GM23248 (cell line): ENCODE results near the gene WBP2. TPM values are rescaled to one million over a fixed set of nuclear protein-coding genes. Genes with fewer than 3 reads are reported as not detected.

Source experiments
- DNase-seq: peaks from one replicate; pipeline ENCODE4 v3.0.0-alpha.2; 2015
- H2AFZ ChIP-seq: fragments of 200-600 bp; sonication (generic); 2 replicates; pipeline ENCODE4 v1.6.1; 2016; ENCODE audit warnings: antibody characterized with exemption
- H3F3A ChIP-seq: fragments of 200-600 bp; sonication (generic); 2 replicates; pipeline ENCODE4 v1.6.1; 2016; ENCODE audit warnings: mild to moderate bottlenecking, antibody characterized with exemption, mixed run types; ENCODE audit not compliant: insufficient read depth
- H3K27ac ChIP-seq: fragments of 200-600 bp; sonication (generic); 2 replicates; pipeline ENCODE4 v1.5.1; 2016; ENCODE audit warnings: mild to moderate bottlenecking
- H3K27me3 ChIP-seq: fragments of 200-600 bp; sonication (generic); replicated peaks from 2 replicates; pipeline ENCODE4 v1.6.1; 2016; ENCODE audit warnings: mild to moderate bottlenecking; ENCODE audit not compliant: insufficient read depth
- H3K36me3 ChIP-seq: fragments of 200-600 bp; sonication (generic); 2 replicates; pipeline ENCODE4 v1.6.1; 2016; ENCODE audit warnings: low read depth, mild to moderate bottlenecking
- H3K4me1 ChIP-seq: fragments of 200-600 bp; sonication (generic); 2 replicates; pipeline ENCODE4 v1.6.1; 2016; ENCODE audit warnings: mild to moderate bottlenecking; ENCODE audit not compliant: insufficient read depth
- H3K4me2 ChIP-seq: fragments of 200-600 bp; sonication (generic); one replicate; pipeline ENCODE4 v1.6.1; 2016; ENCODE audit warnings: mild to moderate bottlenecking; ENCODE audit not compliant: unreplicated experiment
- H3K4me3 ChIP-seq: fragments of 200-600 bp; sonication (generic); 2 replicates; pipeline ENCODE4 v1.5.1; 2016; ENCODE audit warnings: mild to moderate bottlenecking
- H3K79me2 ChIP-seq: fragments of 200-600 bp; sonication (generic); 2 replicates; pipeline ENCODE4 v1.6.1; 2016; ENCODE audit warnings: mild to moderate bottlenecking; ENCODE audit not compliant: insufficient read depth
- H3K9ac ChIP-seq: fragments of 200-600 bp; sonication (generic); 2 replicates; pipeline ENCODE4 v1.6.1; 2016; ENCODE audit warnings: mild to moderate bottlenecking
- H3K9me2 ChIP-seq: fragments of 200-600 bp; sonication (generic); 2 replicates; pipeline ENCODE4 v1.6.1; 2016; ENCODE audit warnings: mixed run types, mild to moderate bottlenecking, moderate library complexity; ENCODE audit not compliant: insufficient read depth
- H3K9me3 ChIP-seq: fragments of 200-600 bp; sonication (generic); one replicate; pipeline ENCODE4 v1.6.1; 2017; ENCODE audit warnings: low read depth
- H4K20me1 ChIP-seq: fragments of 200-600 bp; sonication (generic); 2 replicates; pipeline ENCODE4 v1.6.0; 2016; ENCODE audit not compliant: insufficient read depth
- EZH2 ChIP-seq: fragments of 200-600 bp; sonication (generic); IDR thresholded peaks from 2 replicates; pipeline ENCODE4 v1.6.1; 2018; ENCODE audit warnings: antibody characterized with exemption, mild to moderate bottlenecking; ENCODE audit not compliant: insufficient read depth, poor library complexity, severe bottlenecking
- EZH2phosphoT487 ChIP-seq: fragments of 200-600 bp; sonication (generic); IDR thresholded peaks from 2 replicates; pipeline ENCODE4 v1.6.1; 2018; ENCODE audit warnings: antibody characterized with exemption, moderate library complexity, mild to moderate bottlenecking, low read depth; ENCODE audit not compliant: insufficient read depth
- WGBS, 2 experiments: methylation state at CpG; one replicate each; pipeline ENCODE4 v1.1.6; 2015 to 2017; ENCODE audit warnings: low lambda C conversion rate in 2 of 2, low coverage in 1 of 2; ENCODE audit errors: missing lambda C conversion rate in 2 of 2; 5-methylcytosine and 5-hydroxymethylcytosine counted together
- in situ Hi-C: fragments of 300-500 bp; cut with MboI; formaldehyde crosslinking; loops from 2 replicates; pipeline ENCODE4 v1.15.0; 2020
- polyA plus RNA-seq: library from polyadenylated mRNA; unstranded; fragments of >200 nt; fragmentation: Nextera tagmentation; extraction: Ambion mirVana; gene quantifications from 2 replicates; pipeline ENCODE4 v1.2.1, GENCODE V29; 2016
- total RNA-seq: library from RNA; depleted of rRNA; stranded (reverse); fragments of >200 nt; shearing (Covaris generic); gene quantifications from 2 replicates; pipeline ENCODE4 v1.2.3, GENCODE V29; 2014

WBP2 gene
- total and polyA plus RNA-seq, 2 experiments from 2014 or later, result 17.4 to 59.4 TPM

DNA sequence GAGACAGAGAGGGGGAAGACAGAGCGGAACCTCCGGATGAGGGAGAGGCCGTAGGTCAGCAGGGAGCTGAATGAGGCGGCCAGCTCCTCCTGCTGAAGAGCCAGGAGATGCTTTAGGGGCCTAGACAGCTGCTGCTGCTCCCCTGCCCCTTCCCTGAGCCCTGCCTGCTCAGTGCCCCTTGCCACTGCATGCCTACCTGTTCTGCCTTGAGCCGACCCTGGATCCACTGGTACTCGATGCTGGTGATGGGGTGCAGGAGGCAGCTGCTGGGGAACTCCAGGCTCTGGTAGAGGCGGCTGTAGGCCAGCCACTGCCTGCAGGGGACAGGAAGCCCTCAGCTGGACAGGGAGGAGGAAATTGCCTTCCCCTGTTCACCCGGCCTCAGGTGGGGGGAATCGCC, 18.5 kb downstream of the WBP2 start:
- no peak for DNase-seq
- Histone ChIP-seq H3K4me3 (no peak overlapping the region), H3K27me3 (no peaks in the 10 kb centered on the region), H3K9ac (no peak overlapping the region), H3K27ac (no peak overlapping the region), H4K20me1 (no peaks in the 10 kb centered on the region), H2AFZ (no peak overlapping the region), H3K79me2 (no peaks in the 10 kb centered on the region), H3K9me3 (no peaks in the 10 kb centered on the region), H3K9me2 (no peaks in the 10 kb centered on the region), H3K4me1 (peaks cover 8% of the 10 kb centered on the region), H3K36me3 (no peaks in the 10 kb centered on the region), H3F3A (no peaks in the 10 kb centered on the region), H3K4me2 (no peak overlapping the region)
- TF ChIP-seq EZH2 (no peak), EZH2phosphoT487 (no peak)
- in situ Hi-C loops, result no loop called here
- 90 to 94% methylated on average over 9 of the region's 9 CpGs for WGBS, 2 experiments

- Histone ChIP-seq H4K20me1 (no peaks in the 10 kb centered on the region), H3K79me2 (no peaks in the 10 kb centered on the region), H3K9me3 (no peaks in the 10 kb centered on the region), H3F3A (no peaks in the 10 kb centered on the region), H3K4me3 (no peak overlapping the region), H2AFZ (no peak overlapping the region), H3K36me3 (no peaks in the 10 kb centered on the region), H3K4me2 (no peak overlapping the region), H3K27ac (no peak overlapping the region), H3K4me1 (peaks cover 9% of the 10 kb centered on the region), H3K9me2 (no peaks in the 10 kb centered on the region), H3K27me3 (no peaks in the 10 kb centered on the region), H3K9ac (no peak overlapping the region)
- DNase-seq, result no peak
- TF ChIP-seq EZH2, result no peak
- no peak for TF ChIP-seq EZH2phosphoT487
- WGBS, 2 experiments, result 48% methylated on average over 7 to 9 of the region's 9 CpGs
- in situ Hi-C loops, result no loop called here
Measured at GRCh38 chr17:75835654-75835987, 19.5 kb downstream of the WBP2 start.

GRCh38 chr17:75834928-75835653, 20.0 kb downstream of the WBP2 start:
- H3F3A ChIP-seq, result no peaks in the 10 kb centered on the region
- in situ Hi-C loops, result no loop called here

DNA sequence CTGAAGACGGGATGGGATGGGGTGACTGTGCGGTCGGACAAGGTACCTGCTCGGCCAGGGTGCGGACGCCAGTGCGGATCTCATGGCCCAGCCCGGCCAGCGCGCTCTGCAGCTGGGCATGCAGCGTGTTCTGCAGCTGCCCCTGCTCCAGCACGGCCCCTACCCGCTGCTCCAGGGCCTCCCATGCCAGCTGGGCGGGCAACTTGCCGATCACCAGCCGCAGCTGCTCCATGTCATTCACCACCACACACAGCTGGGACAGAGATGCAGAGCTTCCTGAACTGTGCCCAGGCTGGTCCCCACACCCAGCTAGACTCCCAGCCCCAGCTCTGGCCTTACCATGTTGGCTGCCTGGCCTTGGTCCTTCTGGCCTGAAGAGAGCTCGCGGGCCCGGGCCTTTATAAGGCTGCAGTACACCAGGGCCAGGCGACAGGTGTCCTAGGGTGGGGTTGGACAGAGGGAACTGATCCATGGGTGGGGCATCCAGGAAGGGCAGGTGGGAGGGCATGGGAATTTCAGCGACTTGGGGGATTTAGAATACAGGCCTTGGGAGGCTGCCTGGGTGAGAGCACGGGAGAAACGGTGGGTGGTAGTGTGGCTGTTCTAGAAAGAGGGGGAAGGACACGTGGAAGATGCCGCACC, 20.7 kb downstream of the WBP2 start:
- Histone ChIP-seq H3K4me3 (no peak overlapping the region), H3K27ac (no peak overlapping the region), H3F3A (no peaks in the 10 kb centered on the region), H3K9me3 (no peaks in the 10 kb centered on the region), H3K4me2 (no peak overlapping the region), H3K9me2 (no peaks in the 10 kb centered on the region), H2AFZ (no peak overlapping the region), H3K36me3 (no peaks in the 10 kb centered on the region), H3K4me1 (peaks cover 9% of the 10 kb centered on the region), H4K20me1 (no peaks in the 10 kb centered on the region), H3K9ac (no peak overlapping the region), H3K79me2 (no peaks in the 10 kb centered on the region), H3K27me3 (no peaks in the 10 kb centered on the region)
- whole genome bisulfite sequencing, 2 experiments, result 91 to 92% methylated on average over 25 of the region's 25 CpGs
- DNase-seq, result no peak
- in situ Hi-C loops, result no loop called here
- TF ChIP-seq EZH2, result no peak

More at GRCh38 chr17:75834928-75835653, 20.0 kb downstream of the WBP2 start:
- no peaks in the 10 kb centered on the region for H3K9me2 ChIP-seq
- H3K27ac ChIP-seq, result no peak overlapping the region
- peak; percentile 50 for DNase-seq
- H4K20me1 ChIP-seq, result no peaks in the 10 kb centered on the region
- H3K9ac ChIP-seq, result no peak overlapping the region
- H3K36me3 ChIP-seq, result no peaks in the 10 kb centered on the region
- no peaks in the 10 kb centered on the region for H3K79me2 ChIP-seq
- H3K27me3 ChIP-seq, result no peaks in the 10 kb centered on the region
- H3K4me1 ChIP-seq, result peaks cover 9% of the 10 kb centered on the region
- no peak overlapping the region for H2AFZ ChIP-seq
- H3K9me3 ChIP-seq, result no peaks in the 10 kb centered on the region
- TF ChIP-seq EZH2phosphoT487 (no peak), EZH2 (no peak)
- WGBS, 2 experiments, result 27 to 32% methylated on average over 22 to 23 of the region's 24 CpGs
- H3K4me3 ChIP-seq, result no peak overlapping the region
- no peak overlapping the region for H3K4me2 ChIP-seq
